ENCODE results near the gene RSF1.

Gene RSF1

DNA sequence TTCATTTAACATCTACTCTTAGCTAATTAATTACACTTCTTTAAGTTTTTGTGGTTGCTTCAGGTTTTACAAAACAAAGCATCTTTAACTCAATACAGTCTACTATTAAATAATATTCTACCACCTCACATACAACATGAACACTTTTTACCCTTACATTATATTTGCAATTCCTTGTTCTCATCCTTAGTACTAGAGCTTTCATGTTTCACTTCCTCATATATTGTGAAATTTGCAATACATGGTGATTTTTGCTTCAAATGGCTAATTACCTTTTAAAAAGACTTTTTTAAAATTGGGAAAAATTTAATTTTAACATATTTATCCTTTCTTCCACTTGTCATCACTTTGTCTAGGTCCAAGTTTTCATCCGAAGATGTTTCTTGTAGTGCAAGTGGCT lies 37.5 kb downstream of the RSF1 start:
- H3K4me1 Mint-ChIP-seq (ENCODE audit: low read depth), result peaks cover 57% of the 10 kb centered on the region
- no peaks in the 10 kb centered on the region for H3K27me3 Mint-ChIP-seq
- H3K36me3 Mint-ChIP-seq (ENCODE audit: low read depth), result peaks cover 18% of the 10 kb centered on the region
- H3K4me3 Mint-ChIP-seq, result no peak overlapping the region
- no peaks in the 10 kb centered on the region for H3K9me3 Mint-ChIP-seq
- no peak overlapping the region for H3K27ac Mint-ChIP-seq

DNA sequence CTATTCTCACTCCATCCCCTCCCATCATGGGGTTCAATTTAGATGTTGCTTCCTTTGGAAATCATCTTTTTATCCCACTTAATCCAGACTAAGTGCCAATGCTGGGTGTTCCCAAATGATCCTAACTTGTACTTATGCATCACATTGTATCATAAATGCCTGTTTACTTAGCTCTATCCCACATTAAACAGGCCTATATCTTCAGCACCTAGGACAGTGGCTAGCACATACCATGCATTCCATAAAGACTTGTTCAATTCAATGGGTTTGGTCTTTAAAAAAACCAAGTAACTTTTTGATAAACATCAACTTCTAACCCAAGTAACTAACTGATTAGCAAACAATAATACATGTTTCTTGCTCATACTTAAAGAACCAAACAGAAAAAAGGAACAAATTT lies 40.6 kb downstream of the RSF1 start:
- Mint-ChIP-seq H3K27me3 (no peaks in the 10 kb centered on the region), H3K4me1 (ENCODE audit: low read depth) (peaks cover 42% of the 10 kb centered on the region), H3K4me3 (no peak overlapping the region), H3K27ac (no peak overlapping the region), H3K9me3 (no peaks in the 10 kb centered on the region), H3K36me3 (ENCODE audit: low read depth) (peaks cover 18% of the 10 kb centered on the region)

- Mint-ChIP-seq H3K9me3 (no peaks in the 10 kb centered on the region), H3K27me3 (no peaks in the 10 kb centered on the region), H3K4me1 (ENCODE audit: low read depth) (peaks cover 34% of the 10 kb centered on the region), H3K4me3 (no peak overlapping the region), H3K36me3 (ENCODE audit: low read depth) (peaks cover 11% of the 10 kb centered on the region), H3K27ac (no peak overlapping the region)
Measured at GRCh38 chr11:77778549-77778948, 42.0 kb downstream of the RSF1 start.

GRCh38 chr11:77778118-77778517 lies 42.4 kb downstream of the RSF1 start:
- Mint-ChIP-seq H3K36me3 (ENCODE audit: low read depth) (peaks cover 11% of the 10 kb centered on the region), H3K27ac (no peak overlapping the region), H3K4me3 (no peak overlapping the region), H3K4me1 (ENCODE audit: low read depth) (peaks cover 35% of the 10 kb centered on the region), H3K27me3 (no peaks in the 10 kb centered on the region), H3K9me3 (no peaks in the 10 kb centered on the region)

- no peaks in the 10 kb centered on the region for H3K9me3 Mint-ChIP-seq
- H3K4me3 Mint-ChIP-seq, result no peak overlapping the region
- H3K4me1 Mint-ChIP-seq (ENCODE audit: low read depth), result peaks cover 44% of the 10 kb centered on the region
- H3K27ac Mint-ChIP-seq, result no peak overlapping the region
- peaks cover 5% of the 10 kb centered on the region for H3K36me3 Mint-ChIP-seq (ENCODE audit: low read depth)
- H3K27me3 Mint-ChIP-seq, result no peaks in the 10 kb centered on the region
Measured at GRCh38 chr11:77776455-77776854, 44.1 kb downstream of the RSF1 start.

DNA sequence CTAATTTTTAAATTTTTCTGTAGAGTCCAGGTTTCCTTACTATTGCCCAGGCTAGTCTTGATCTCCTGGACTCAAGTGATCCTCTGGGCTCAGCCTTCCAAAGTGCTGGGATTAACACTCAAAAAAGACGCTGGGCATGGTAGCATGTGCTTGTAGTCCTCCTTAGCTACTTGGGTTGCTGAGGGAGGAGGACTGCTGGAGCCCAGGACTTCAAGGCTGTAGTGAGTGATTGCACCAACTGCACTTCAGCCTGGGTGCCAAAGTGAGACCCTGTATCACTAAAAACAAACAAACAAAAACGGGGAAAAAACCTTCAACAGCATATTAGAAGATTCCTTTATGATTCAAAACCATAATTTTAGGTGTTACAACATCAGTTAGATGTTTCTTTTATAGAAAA lies 44.6 kb downstream of the RSF1 start:
- H3K4me1 Mint-ChIP-seq (ENCODE audit: low read depth), result peaks cover 47% of the 10 kb centered on the region
- no peak overlapping the region for H3K4me3 Mint-ChIP-seq
- H3K27me3 Mint-ChIP-seq, result no peaks in the 10 kb centered on the region
- H3K9me3 Mint-ChIP-seq, result no peaks in the 10 kb centered on the region
- peaks cover 5% of the 10 kb centered on the region for H3K36me3 Mint-ChIP-seq (ENCODE audit: low read depth)
- H3K27ac Mint-ChIP-seq, result no peak overlapping the region

GRCh38 chr11:77771135-77771534 lies 49.4 kb downstream of the RSF1 start:
- Mint-ChIP-seq H3K9me3 (no peaks in the 10 kb centered on the region), H3K4me1 (ENCODE audit: low read depth) (peaks cover 48% of the 10 kb centered on the region), H3K36me3 (ENCODE audit: low read depth) (peaks cover 5% of the 10 kb centered on the region), H3K4me3 (no peak overlapping the region), H3K27me3 (no peaks in the 10 kb centered on the region), H3K27ac (peak overlapping the region; percentile 6)

DNA sequence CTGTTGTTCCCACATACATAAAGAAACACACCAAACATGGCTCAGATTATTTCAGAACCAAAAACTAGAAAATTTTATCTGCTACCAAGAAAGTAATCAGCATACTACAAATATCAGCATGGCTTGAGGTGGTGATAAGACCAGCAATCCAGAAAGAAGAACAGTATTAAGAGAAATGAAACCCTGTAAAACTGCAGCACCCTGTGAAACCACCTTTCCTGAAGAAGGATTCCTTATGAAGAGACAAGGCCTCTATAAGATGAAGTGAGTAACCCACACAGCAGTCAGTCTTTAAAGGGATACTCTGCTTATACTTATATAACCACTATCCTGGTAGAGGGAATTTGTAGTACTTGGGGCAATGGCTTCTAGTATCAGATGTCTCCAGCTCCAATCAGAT lies 49.9 kb downstream of the RSF1 start:
- H3K4me3 Mint-ChIP-seq, result no peak overlapping the region
- no peak overlapping the region for H3K27ac Mint-ChIP-seq
- peaks cover 5% of the 10 kb centered on the region for H3K36me3 Mint-ChIP-seq (ENCODE audit: low read depth)
- no peaks in the 10 kb centered on the region for H3K27me3 Mint-ChIP-seq
- peaks cover 48% of the 10 kb centered on the region for H3K4me1 Mint-ChIP-seq (ENCODE audit: low read depth)
- H3K9me3 Mint-ChIP-seq, result no peaks in the 10 kb centered on the region

- H3K9me3 Mint-ChIP-seq, result no peaks in the 10 kb centered on the region
- H3K4me1 Mint-ChIP-seq (ENCODE audit: low read depth), result peaks cover 11% of the 10 kb centered on the region
Measured at GRCh38 chr11:77762426-77762825, 58.1 kb downstream of the RSF1 start.

DNA sequence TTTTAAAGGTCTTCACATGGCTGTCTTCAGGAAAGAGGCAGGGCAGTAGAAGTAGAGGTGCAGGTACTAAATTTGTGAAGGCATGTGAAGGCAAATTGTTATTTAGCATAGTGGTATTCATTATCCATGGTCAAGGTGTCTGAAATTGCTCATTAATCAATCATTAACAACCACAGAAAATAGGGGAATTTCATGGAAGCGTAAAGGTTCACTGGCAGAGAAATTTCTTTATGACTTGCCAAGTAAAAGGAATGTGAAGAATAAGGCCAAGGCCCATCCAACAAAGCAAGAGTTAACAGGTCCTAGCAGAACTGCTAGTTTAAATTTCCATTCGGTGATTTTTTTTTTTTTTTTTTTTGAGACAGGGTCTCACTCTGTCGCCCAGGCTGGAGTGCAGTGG lies 59.0 kb downstream of the RSF1 start:
- Mint-ChIP-seq H3K36me3 (ENCODE audit: low read depth) (peaks cover 38% of the 10 kb centered on the region), H3K9me3 (no peaks in the 10 kb centered on the region), H3K4me3 (no peak overlapping the region), H3K27me3 (no peaks in the 10 kb centered on the region), H3K4me1 (ENCODE audit: low read depth) (peaks cover 6% of the 10 kb centered on the region), H3K27ac (no peak overlapping the region)

More at GRCh38 chr11:77762426-77762825, 58.1 kb downstream of the RSF1 start:
- Mint-ChIP-seq H3K27me3 (no peaks in the 10 kb centered on the region), H3K27ac (peak overlapping the region; percentile 39), H3K36me3 (ENCODE audit: low read depth) (peaks cover 32% of the 10 kb centered on the region), H3K4me3 (no peak overlapping the region)

DNA sequence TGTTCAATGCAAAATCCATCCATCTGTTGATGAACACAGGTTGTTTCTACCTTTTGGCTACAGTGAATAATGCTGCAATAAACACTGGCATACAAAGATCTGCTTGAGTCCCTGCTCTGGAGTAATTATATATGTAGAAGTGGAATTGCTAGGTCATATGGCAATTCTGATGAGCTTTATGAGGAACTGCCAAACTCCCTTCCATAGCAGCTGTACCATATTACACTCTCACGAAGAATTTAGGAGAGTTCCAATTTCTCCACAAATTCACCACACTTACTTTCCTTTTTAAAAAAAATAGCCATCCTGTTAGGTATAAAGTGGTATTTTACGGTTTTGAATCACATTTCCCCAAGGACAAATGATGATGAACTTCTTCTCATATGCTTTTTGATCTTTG lies 62.2 kb downstream of the RSF1 start:
- Mint-ChIP-seq H3K4me1 (ENCODE audit: low read depth) (peaks cover 4% of the 10 kb centered on the region), H3K27me3 (no peaks in the 10 kb centered on the region), H3K36me3 (ENCODE audit: low read depth) (peaks cover 43% of the 10 kb centered on the region), H3K27ac (no peak overlapping the region), H3K4me3 (no peak overlapping the region), H3K9me3 (no peaks in the 10 kb centered on the region)

DNA sequence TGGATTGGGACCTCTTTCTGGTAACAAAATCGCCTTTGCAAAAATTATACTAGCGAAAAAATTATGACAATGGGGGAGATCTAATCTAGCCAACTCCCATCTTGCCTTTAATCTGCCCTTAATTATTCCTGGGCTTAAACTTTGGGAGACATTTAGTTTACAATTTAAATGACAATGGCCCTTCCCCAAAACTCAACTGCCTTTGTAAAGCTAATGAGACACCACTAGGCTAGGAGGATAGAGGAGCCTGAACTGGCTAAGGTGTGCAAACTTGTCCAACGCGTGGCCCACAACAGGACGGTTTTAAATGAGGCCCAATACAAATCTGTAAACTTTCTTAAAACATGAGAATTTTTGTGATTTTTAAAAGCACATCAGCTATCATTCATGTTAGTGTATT lies 67.3 kb downstream of the RSF1 start:
- no peaks in the 10 kb centered on the region for H3K4me1 Mint-ChIP-seq (ENCODE audit: low read depth)
- no peak overlapping the region for H3K27ac Mint-ChIP-seq
- H3K4me3 Mint-ChIP-seq, result no peak overlapping the region
- H3K27me3 Mint-ChIP-seq, result no peaks in the 10 kb centered on the region
- H3K36me3 Mint-ChIP-seq (ENCODE audit: low read depth), result peaks cover 24% of the 10 kb centered on the region
- H3K9me3 Mint-ChIP-seq, result no peaks in the 10 kb centered on the region

DNA sequence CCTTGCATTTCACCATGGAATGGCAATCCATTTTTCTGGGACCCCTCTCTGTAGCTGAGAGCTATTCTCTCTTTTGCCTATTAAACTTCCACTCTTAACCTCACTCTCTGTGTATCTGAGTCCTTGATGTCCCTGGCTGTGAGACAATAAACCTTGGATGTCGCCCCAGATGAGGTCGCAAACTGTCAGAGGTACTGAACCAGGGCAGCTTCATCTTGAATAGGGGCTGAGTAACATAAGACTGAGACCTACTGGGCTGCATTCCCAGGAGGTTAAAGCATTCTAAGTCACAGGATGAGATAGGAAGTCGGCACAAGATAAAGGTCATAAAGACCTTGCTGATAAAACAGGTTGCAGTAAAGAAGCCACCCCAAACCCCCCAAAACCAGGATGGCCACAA lies 68.0 kb downstream of the RSF1 start:
- Mint-ChIP-seq H3K36me3 (ENCODE audit: low read depth) (peaks cover 24% of the 10 kb centered on the region), H3K9me3 (no peaks in the 10 kb centered on the region), H3K27me3 (no peaks in the 10 kb centered on the region), H3K4me3 (no peak overlapping the region), H3K4me1 (ENCODE audit: low read depth) (no peaks in the 10 kb centered on the region), H3K27ac (no peak overlapping the region)

DNA sequence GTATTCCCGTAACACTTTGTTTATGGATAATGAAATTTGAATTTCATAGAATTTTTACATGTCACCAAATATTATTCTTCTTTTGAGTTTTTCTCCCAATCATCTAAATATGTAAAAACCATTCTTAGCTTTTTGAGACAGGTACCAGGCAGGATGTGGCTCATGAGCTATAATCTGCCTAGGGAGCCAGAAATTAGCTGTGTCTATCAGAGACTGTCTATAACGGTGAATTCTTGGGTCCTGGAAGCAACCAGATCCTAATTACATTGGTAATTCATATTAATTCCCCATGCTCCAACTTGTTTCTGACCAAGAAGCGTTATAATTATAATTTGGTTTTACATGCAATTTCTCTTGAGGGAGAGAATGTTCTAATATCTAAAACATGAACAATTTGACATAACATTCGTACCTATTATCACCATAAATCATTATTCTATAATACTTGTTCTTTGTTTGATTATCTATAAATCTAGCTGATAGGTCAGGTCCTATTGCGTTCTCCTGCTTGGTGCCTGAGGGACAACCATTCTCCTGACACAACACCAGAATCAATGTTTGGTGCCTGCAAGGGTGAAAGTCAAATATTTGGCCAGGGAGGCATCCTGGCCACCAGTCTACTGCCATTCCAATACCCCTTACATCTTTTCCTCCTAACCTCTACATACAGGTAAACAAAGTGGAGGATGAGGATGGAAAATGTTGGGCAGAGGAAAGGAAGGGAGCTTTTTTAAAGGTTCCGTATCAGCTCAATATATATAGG lies 69.9 kb downstream of the RSF1 start:
- H3K27me3 Mint-ChIP-seq, result no peaks in the 10 kb centered on the region
- H3K27ac Mint-ChIP-seq, result no peak overlapping the region
- H3K4me1 Mint-ChIP-seq (ENCODE audit: low read depth), result no peaks in the 10 kb centered on the region
- peaks cover 15% of the 10 kb centered on the region for H3K36me3 Mint-ChIP-seq (ENCODE audit: low read depth)
- no peak overlapping the region for H3K4me3 Mint-ChIP-seq
- H3K9me3 Mint-ChIP-seq, result no peaks in the 10 kb centered on the region

GRCh38 chr11:77749232-77749631 lies 71.3 kb downstream of the RSF1 start:
- H3K4me3 Mint-ChIP-seq, result no peak overlapping the region
- peaks cover 14% of the 10 kb centered on the region for H3K36me3 Mint-ChIP-seq (ENCODE audit: low read depth)
- no peak overlapping the region for H3K27ac Mint-ChIP-seq
- H3K9me3 Mint-ChIP-seq, result no peaks in the 10 kb centered on the region
- H3K27me3 Mint-ChIP-seq, result no peaks in the 10 kb centered on the region
- H3K4me1 Mint-ChIP-seq (ENCODE audit: low read depth), result no peaks in the 10 kb centered on the region

GRCh38 chr11:77748266-77748665 lies 72.3 kb downstream of the RSF1 start:
- Mint-ChIP-seq H3K36me3 (ENCODE audit: low read depth) (peaks cover 9% of the 10 kb centered on the region), H3K4me3 (no peak overlapping the region), H3K4me1 (ENCODE audit: low read depth) (no peaks in the 10 kb centered on the region), H3K27me3 (no peaks in the 10 kb centered on the region), H3K9me3 (no peaks in the 10 kb centered on the region), H3K27ac (no peak overlapping the region)
